Endothelial cell of umbilical vein (primary cell): ENCODE measurements around the gene RPS28. TPM values are rescaled to one million over a fixed set of nuclear protein-coding genes. Genes with fewer than 3 reads are reported as not detected.

Experiments
- BruUV-seq: library from RNA; stranded (reverse); fragments of 400-500 nt; replicated peaks from 2 replicates; lab custom pipeline; 2021; lab: Mats Ljungman, UMichigan
- CTCF ChIA-PET: fragments of 300-600, 350-600 bp; sonication (Branson Sonifier 250); formaldehyde crosslinking; loops from one replicate; lab custom pipeline; 2021; ENCODE audit warnings: antibody characterized with exemption, inconsistent platforms; lab: Charles Lee
- POLR2A ChIA-PET: fragments of 300-600, 350-600 bp; sonication (Branson Sonifier 250); formaldehyde crosslinking; loops from one replicate; lab custom pipeline; 2021; ENCODE audit warnings: antibody characterized with exemption, inconsistent platforms; lab: Charles Lee
- DNase-seq: peaks from one replicate; pipeline ENCODE4 v3.0.0-alpha.2; 2011; ENCODE audit warnings: low read depth, low spot score
- FAIRE-seq: peaks from 2 replicates; lab custom pipeline; 2011; peaks lifted over from hg19 to GRCh38; lab: Jason Lieb, UNC
- H2AFZ ChIP-seq: 2 replicates; pipeline ENCODE4 v1.6.0; 2012; ENCODE audit warnings: low read depth, low read length, control low read depth, inconsistent platforms
- H3K27ac ChIP-seq: 2 replicates; pipeline ENCODE4 v1.5.1; 2011; ENCODE audit warnings: low read depth, mild to moderate bottlenecking, control low read depth, low read length, moderate library complexity; ENCODE audit not compliant: insufficient read depth
- H3K27me3 ChIP-seq, 2 experiments: 2 replicates each; pipeline versions ENCODE4 v1.6.0 to v1.6.1; 2011; ENCODE audit warnings: low read length in 2 of 2, mixed read lengths in 1 of 2; ENCODE audit not compliant: control insufficient read depth in 2 of 2, insufficient read depth in 2 of 2
- H3K36me3 ChIP-seq, 2 experiments: 2 replicates in 1 of 2; 3 replicates in 1 of 2; pipeline ENCODE4 v1.5.1; 2011; ENCODE audit warnings: low read length in 2 of 2, mild to moderate bottlenecking in 1 of 2, moderate library complexity in 1 of 2; ENCODE audit not compliant: control insufficient read depth in 2 of 2, insufficient read depth in 2 of 2; ENCODE audit errors: extremely low read depth in 1 of 2
- H3K4me1 ChIP-seq: 3 replicates; pipeline ENCODE4 v1.5.1; 2011; ENCODE audit warnings: mild to moderate bottlenecking, low read length; ENCODE audit not compliant: control insufficient read depth, insufficient read depth; ENCODE audit errors: extremely low read depth
- H3K4me2 ChIP-seq: 2 replicates; pipeline ENCODE4 v1.6.1; 2011; ENCODE audit warnings: low read length, control low read depth, mixed read lengths; ENCODE audit not compliant: insufficient read depth
- H3K4me3 ChIP-seq, 3 experiments: fragments of 200-600 bp in 1 of 3; sonication (generic), shearing (Covaris generic) in 1 of 3; replicated peaks in 1 of 3; 2 replicates each; pipeline ENCODE4 v1.5.1; 2011 to 2016; ENCODE audit warnings: control low read depth in 3 of 3, low read length in 3 of 3, mild to moderate bottlenecking in 2 of 3, inconsistent platforms in 1 of 3, low read depth in 1 of 3, moderate library complexity in 1 of 3; ENCODE audit not compliant: insufficient read depth in 1 of 3
- H3K79me2 ChIP-seq: 2 replicates; pipeline ENCODE4 v1.6.0; 2012; ENCODE audit warnings: low read length, inconsistent platforms; ENCODE audit not compliant: control insufficient read depth, insufficient read depth
- H3K9ac ChIP-seq: replicated peaks from 2 replicates; pipeline ENCODE3; 2011; ENCODE audit warnings: low read length, control low read depth; ENCODE audit not compliant: insufficient read depth; ENCODE audit errors: extremely low read depth
- H3K9me1 ChIP-seq: replicated peaks from 3 replicates; pipeline ENCODE4 v1.6.0; 2011; ENCODE audit warnings: mild to moderate bottlenecking, low read length; ENCODE audit not compliant: control insufficient read depth, insufficient read depth; ENCODE audit errors: extremely low read depth
- H3K9me3 ChIP-seq: replicated peaks from 2 replicates; pipeline ENCODE4 v1.5.1; 2012; ENCODE audit warnings: low read length, inconsistent platforms; ENCODE audit not compliant: control insufficient read depth, insufficient read depth
- H4K20me1 ChIP-seq: replicated peaks from 2 replicates; pipeline ENCODE3; 2011; ENCODE audit warnings: mild to moderate bottlenecking, low read length; ENCODE audit not compliant: control insufficient read depth, insufficient read depth; ENCODE audit errors: extremely low read depth
- EZH2 ChIP-seq: IDR thresholded peaks from 2 replicates; pipeline ENCODE4 v1.6.1; 2012; ENCODE audit warnings: borderline replicate concordance, low read depth, mild to moderate bottlenecking, moderate library complexity, low read length, inconsistent platforms; ENCODE audit not compliant: severe bottlenecking
- FOS ChIP-seq: IDR thresholded peaks from 2 replicates; pipeline ENCODE4 v1.6.1; 2011; ENCODE audit warnings: mild to moderate bottlenecking, low read length, moderate library complexity, borderline replicate concordance; ENCODE audit not compliant: insufficient read depth
- POLR2A ChIP-seq: IDR thresholded peaks from 2 replicates; pipeline ENCODE4 v1.6.1; 2012; ENCODE audit warnings: low read depth, mild to moderate bottlenecking, control low read depth, low read length
- POLR2AphosphoS5 ChIP-seq: IDR thresholded peaks from 2 replicates; pipeline ENCODE4 v1.6.1; 2012; ENCODE audit warnings: low read depth, mild to moderate bottlenecking, control low read depth, low read length, moderate library complexity; ENCODE audit not compliant: insufficient read depth
- dilution Hi-C: fragments of 300-500 bp; cut with MboI; formaldehyde crosslinking; loops from one replicate; pipeline ENCODE4 v1.15.0; 2019; ENCODE audit warnings: low sequenced_read_pairs; ENCODE audit not compliant: extremely low pct_ligation_motif_present
- intact Hi-C: fragments of 100-400 bp; cut with micrococcal nuclease; formaldehyde crosslinking; loops from one replicate; pipeline ENCODE4 v1.10.0; 2022
- polyA plus RNA-seq, 4 experiments: library from polyadenylated mRNA; depleted of rRNA in 3 of 4; stranded (reverse) in 3 of 4; unstranded in 1 of 4; fragments of >200 nt; gene quantifications; 2 replicates each; pipeline versions ENCODE4 v1.2.1 to v1.2.3, GENCODE V29; 2011 to 2012; ENCODE audit warnings: missing spikeins in 1 of 4
- total RNA-seq: library from RNA; stranded (reverse); gene quantifications from 2 replicates; pipeline ENCODE4 v1.2.3, GENCODE V29; 2021
- TF ChIP-seq, protein P1 (sequence below), 2 donors: IDR thresholded peaks; 1 replicate in 1 of 2; 2 replicates in 1 of 2; pipeline ENCODE4 v1.5.1; 2011; ENCODE audit warnings: low read length in 2 of 2, mild to moderate bottlenecking in 2 of 2, moderate library complexity in 2 of 2, control low read depth in 1 of 2, inconsistent platforms in 1 of 2, low read depth in 1 of 2; ENCODE audit not compliant: insufficient read depth in 1 of 2; ENCODE audit errors: extremely low read depth in 1 of 2

RPS28 gene
- total and polyA plus RNA-seq, 2 donors (not counting 3 experiments of a cell fraction or from before 2014, with no cell fraction given), result 865 to 1,664 TPM

DNA sequence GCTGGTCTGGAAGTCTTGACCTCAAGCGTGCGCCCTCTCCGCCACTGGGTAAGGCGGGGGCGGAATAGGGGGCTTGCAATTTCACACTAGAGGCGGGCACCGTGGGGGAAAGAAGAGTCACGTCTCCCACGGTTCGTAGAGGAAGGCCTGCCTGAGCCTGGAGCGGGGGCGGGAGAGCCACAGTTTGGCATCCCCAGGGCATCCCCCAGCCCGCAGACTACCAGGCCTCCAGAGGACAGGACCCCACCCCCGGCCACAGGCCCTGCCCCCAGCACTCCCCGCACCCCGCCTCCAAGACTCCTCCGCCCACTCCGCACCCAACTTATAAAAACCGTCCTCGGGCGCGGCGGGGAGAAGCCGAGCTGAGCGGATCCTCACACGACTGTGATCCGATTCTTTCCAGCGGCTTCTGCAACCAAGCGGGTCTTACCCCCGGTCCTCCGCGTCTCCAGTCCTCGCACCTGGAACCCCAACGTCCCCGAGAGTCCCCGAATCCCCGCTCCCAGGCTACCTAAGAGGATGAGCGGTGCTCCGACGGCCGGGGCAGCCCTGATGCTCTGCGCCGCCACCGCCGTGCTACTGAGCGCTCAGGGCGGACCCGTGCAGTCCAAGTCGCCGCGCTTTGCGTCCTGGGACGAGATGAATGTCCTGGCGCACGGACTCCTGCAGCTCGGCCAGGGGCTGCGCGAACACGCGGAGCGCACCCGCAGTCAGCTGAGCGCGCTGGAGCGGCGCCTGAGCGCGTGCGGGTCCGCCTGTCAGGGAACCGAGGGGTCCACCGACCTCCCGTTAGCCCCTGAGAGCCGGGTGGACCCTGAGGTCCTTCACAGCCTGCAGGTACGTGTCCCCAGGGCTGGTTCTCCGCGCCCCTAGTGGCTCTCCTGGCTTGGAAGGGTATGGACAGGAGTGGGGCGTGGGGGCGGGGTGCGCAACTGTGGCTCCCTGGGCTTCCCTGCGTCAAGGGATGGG is 42.8 kb downstream of the RPS28 start, which contains the start of gene ANGPTL4:
TSS of gene ANGPTL4 (plus strand) at position 353 of the 969 bp plus-strand sequence. CDS start at position 520, 167 bp downstream.
- dilution Hi-C loops, result no loop called here
- peak within 1 kb of the TSS; percentile 32 to 51 (median 51) for H3K4me3 ChIP-seq
- no peaks in the 10 kb centered on the region for H3K9me1 ChIP-seq
- H3K9me3 ChIP-seq, result no peaks in the 10 kb centered on the region
- POLR2A ChIA-PET, result interaction anchor here (1.0 kb wide), 1 partner anchor 9 kb away, joined by 4 read pairs; no protein-coding TSS in a partner anchor
- peak within 1 kb of the TSS; percentile 68 for H3K27ac ChIP-seq
- DNase-seq, result peak; percentile 68
- TSS peak; percentile 79 for BruUV-seq
- peak; percentile 72 for TF ChIP-seq POLR2AphosphoS5
- TF ChIP-seq POLR2A, result peak; percentile 97
- no peak for TF ChIP-seq FOS
- TF ChIP-seq, protein P1, sequence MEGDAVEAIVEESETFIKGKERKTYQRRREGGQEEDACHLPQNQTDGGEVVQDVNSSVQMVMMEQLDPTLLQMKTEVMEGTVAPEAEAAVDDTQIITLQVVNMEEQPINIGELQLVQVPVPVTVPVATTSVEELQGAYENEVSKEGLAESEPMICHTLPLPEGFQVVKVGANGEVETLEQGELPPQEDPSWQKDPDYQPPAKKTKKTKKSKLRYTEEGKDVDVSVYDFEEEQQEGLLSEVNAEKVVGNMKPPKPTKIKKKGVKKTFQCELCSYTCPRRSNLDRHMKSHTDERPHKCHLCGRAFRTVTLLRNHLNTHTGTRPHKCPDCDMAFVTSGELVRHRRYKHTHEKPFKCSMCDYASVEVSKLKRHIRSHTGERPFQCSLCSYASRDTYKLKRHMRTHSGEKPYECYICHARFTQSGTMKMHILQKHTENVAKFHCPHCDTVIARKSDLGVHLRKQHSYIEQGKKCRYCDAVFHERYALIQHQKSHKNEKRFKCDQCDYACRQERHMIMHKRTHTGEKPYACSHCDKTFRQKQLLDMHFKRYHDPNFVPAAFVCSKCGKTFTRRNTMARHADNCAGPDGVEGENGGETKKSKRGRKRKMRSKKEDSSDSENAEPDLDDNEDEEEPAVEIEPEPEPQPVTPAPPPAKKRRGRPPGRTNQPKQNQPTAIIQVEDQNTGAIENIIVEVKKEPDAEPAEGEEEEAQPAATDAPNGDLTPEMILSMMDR (IDR thresholded peaks at IDR 0.05; ENCODE audit: extremely low read depth in 1 of 2, insufficient read depth in 1 of 2, low read depth in 1 of 2, low read length in 2 of 2), result peak; percentile 25 to 42
- TF ChIP-seq EZH2, result no peak
- H3K36me3 ChIP-seq, result no peaks in the 10 kb centered on the region
- no peaks in the 10 kb centered on the region for H4K20me1 ChIP-seq
- no peaks in the 10 kb centered on the region for H3K79me2 ChIP-seq
- peak within 1 kb of the TSS; percentile 29 for H3K9ac ChIP-seq
- H3K4me1 ChIP-seq, result peaks cover 34% of the 10 kb centered on the region
- H3K27me3 ChIP-seq, result no peaks in the 10 kb centered on the region
- FAIRE-seq, result peak; percentile 73
- H3K4me2 ChIP-seq, result peak within 1 kb of the TSS; percentile 78
- peak within 1 kb of the TSS; percentile 76 for H2AFZ ChIP-seq
- CTCF ChIA-PET, result interaction anchor here (1.1 to 3.5 kb wide), 8 partner anchors 10 to 150 kb away, joined by 3 to 36 read pairs (median 4); partner anchors contain the start of genes RAB11B and ZNF414
- intact Hi-C loops, result loop anchor here (2.0 kb wide), 1 partner anchor 81 kb away; the partner anchor contains the start of gene HNRNPM
